Left colon (tissue), 2 donors: ENCODE results near the gene PIBF1. TPM values are rescaled to one million over a fixed set of nuclear protein-coding genes. Genes with fewer than 3 reads are reported as not detected.
"Not testable (repeated sequence)": the region's sequence is repeated elsewhere in the genome, so short reads cannot be mapped to it uniquely, and the experiment has no call there.

Experiments used
- ATAC-seq: fragments of 200-7000 bp; cut with Tn5 transposase; one replicate; pipeline ENCODE4 v1.9.1; 2020; ENCODE audit warnings: mild to moderate bottlenecking, moderate library complexity
- DNase-seq, 2 donors: peaks; one replicate each; pipeline ENCODE4 v3.0.0-alpha.2; 2020
- intact Hi-C, 2 donors: fragments of 100-400 bp; cut with DNase I in 1 of 2; cut with micrococcal nuclease in 1 of 2; formaldehyde crosslinking; loops; one replicate each; pipeline versions ENCODE4 v1.11.2 to v1.14.0; 2022; cut with DNase I, micrococcal nuclease
- total RNA-seq, 2 donors: library from RNA; stranded (reverse); fragmentation: NEBNext Ultra II Directional; extraction: Animal tissue kit (Norgen Biotek cat#: 25700); gene quantifications; one replicate each; pipeline ENCODE4 v1.2.1, GENCODE V29; 2021
- donor health status: DM: no; HTN: no; CAD: no.
- donor health status: DM: yes; HTN: yes; CAD: no.

PIBF1 gene
- total RNA-seq, 2 donors from 2014 or later = 17.3 to 19.1 TPM

DNA sequence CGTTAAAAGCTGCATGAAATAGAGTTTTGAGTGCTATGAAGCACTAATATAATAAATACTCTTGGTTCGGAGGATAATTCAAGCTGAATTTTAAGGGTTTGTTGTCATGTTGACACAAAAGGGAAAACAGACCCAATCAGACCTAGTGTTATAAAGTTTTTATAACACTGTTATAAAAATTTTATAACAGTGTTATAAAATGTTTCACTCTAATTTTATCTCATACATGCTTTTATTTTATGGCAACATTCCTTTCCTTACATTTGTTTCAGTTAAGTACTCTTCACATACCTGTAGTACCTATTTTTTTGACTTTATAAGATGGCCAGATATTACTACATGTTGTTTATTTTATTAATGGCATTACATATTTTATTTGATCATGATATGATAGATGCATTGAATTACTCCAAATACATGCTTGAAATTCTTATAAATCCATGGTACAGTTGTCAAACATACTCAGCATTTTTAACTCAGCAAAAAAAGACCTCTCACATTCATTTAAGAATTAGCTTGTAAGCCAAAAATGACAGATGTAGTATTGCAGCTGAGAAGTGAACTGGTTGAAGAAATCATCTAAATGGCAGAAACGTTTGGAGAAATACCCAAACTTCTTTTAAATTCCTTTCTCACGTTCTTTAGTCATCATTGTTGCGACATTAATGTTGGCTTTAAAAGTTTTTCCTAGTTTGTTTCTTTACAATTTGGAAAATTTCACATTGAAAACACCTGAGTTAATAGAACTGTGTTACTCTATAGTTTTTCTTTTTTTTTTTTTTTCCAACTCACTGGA is 104.5 kb downstream of the PIBF1 start:
- intact Hi-C loops = no loop called here
- DNase-seq = no peak
- peak; percentile 81 for ATAC-seq

DNA sequence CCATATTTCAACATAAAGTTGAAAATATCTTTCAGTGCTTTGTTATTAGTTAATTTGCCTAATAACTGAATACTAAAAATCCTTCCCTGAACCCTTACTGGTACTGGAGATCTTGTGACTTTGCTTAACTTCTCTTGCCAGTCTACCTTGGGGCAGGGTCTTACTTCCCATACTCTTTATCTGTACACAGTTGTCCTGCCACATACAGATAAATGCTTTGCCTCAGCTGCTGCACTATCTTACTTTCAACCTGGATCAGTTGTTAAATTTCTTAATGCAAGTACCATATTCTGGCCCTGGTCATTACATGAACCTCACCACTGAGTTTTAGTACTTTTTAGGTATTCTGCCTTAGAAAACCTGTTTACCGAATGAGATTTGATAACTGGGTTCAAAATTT is 107.6 kb downstream of the PIBF1 start:
- no peak for DNase-seq
- intact Hi-C loops = no loop called here
- ATAC-seq = no peak

DNA sequence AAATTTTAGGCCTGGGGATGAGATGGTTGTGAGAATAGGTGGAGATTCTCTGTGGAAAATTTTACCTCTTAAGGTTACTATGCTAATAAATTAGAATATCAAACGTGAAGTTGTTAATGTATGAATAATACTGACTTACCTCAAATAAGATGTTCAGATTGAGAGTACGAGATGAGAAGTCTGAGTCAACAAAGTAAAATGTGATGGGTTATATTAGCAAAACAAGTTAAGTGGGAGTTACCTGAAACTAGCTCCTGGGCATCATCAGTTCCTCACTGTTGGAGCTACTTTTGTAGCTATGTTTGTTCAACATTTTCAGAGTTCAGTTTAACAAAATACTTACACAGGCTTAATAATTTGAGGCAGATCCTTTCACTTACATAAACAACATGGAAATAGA is 108.6 kb downstream of the PIBF1 start:
- intact Hi-C loops = no loop called here
- ATAC-seq = no peak
- DNase-seq = no peak

DNA sequence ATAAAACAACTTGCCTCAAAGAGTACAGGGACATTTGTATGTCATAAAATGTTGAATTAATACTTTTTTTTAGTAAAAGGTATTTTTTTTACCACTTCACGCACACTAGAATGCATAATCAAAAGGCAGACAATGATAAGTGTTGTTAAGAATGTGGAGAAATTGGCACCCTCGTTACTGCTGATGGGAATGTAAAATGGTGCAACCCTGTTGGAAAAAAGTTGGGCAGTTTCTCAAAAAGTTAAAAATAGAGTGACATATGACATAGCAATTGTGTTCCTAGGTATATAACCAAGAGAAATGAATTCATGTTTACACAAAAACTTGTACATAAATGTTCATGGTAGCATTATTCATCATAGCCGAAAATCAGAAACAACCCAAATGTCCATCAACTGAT is 109.5 kb downstream of the PIBF1 start:
- DNase-seq = no peak

DNA sequence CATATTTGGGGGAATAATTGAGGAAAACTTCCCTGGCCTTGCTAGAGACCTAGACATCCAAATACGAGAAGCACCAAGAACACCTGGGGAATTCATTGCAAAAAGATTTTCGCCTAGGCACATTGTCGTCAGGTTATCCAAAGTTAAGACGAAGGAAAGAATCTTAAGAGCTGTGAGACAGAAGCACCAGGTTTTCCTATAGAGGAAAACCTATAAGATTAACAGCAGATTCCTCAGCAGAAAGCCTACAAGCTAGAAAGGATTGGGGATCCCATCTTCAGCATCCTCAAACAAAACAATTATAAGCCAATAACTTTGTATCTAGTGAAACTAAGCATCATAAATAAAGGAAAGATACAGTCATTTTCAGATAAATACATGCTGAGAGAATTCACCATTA is 114.9 kb downstream of the PIBF1 start:
- DNase-seq (no peak), ATAC-seq (no peak)
- intact Hi-C loops = no loop called here

More for the DNA sequence above, 109.5 kb downstream of the PIBF1 start:
- ATAC-seq = no peak
- intact Hi-C loops = no loop called here

DNA sequence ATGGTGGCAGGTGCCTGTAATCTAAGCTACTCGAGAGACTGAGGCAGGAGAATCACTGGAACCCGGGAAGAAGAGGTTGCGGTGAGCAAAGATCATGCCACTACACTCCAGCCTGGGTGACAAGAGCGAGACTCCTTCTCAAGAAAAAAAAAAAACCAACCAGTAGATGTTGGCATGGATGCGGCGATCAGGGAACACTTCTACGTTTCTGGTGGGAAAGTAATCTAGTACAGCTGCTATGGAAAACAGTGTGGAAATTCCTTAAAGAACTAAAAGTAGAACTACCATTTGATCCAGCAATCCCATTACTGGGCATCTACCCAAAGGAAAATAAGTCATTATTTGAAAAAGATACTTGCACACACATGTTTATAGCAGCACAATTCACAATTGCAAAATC is 119.6 kb downstream of the PIBF1 start:
- intact Hi-C loops, ATAC-seq, DNase-seq: not testable (repeated sequence)

DNA sequence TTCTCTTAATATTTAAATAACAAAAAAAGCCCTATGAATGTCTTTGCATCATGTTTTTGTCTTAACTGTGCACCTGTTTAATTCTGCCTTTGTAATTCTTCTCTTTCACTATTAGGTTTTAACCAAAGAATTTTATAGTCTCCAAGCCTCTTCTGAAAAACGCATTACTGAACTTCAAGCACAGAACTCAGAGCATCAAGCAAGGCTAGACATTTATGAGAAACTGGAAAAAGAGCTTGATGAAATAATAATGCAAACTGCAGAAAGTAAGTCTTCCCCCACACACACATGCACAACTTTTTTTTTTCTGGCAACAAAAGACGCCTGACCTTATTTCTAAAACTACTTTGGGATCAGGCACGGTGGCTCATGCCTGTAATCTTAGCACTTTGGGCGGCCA is 126.5 kb downstream of the PIBF1 start:
- intact Hi-C loops = no loop called here
- no peak for ATAC-seq
- no peak for DNase-seq

DNA sequence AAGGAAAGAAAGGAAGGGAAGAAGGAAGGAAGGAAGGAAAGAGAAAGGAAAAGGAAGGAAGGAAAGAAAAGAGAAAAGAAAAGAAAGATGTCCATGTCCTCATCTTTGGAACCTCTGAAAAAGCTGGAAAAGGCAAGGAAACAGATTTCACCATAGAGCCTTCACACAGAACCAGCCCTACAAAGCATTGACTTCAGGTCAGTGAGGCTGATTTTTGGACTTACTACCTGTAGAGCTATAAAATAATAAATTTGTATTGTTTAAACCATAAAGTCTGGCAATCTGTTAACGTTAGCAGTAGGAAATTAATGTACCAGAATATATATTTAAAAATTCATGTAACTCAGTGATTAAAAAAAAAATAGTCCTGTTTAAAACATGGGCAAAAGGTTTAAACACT is 130.0 kb downstream of the PIBF1 start:
- DNase-seq (no peak), ATAC-seq (peak; percentile 98)
- intact Hi-C loops = no loop called here

DNA sequence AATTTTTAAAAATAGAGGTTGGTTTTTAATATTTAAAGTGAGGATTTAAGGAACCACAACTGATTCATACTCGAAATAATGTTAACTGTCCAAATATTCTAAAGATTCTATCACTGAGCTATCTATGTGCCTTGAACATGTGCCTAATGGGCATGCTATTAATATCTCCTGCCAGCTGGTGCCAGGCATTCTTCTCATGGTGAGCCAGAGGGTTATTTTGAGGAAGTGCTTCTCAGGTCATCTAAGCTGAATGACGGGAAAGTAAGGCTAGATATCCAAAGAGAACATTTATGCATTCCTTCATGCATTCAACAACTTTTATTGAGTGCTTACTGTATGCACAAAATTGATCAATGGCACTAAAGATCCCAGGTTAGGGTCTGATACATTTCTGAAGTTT is 138.2 kb downstream of the PIBF1 start:
- DNase-seq (no peak), ATAC-seq (no peak)
- intact Hi-C loops = no loop called here

DNA sequence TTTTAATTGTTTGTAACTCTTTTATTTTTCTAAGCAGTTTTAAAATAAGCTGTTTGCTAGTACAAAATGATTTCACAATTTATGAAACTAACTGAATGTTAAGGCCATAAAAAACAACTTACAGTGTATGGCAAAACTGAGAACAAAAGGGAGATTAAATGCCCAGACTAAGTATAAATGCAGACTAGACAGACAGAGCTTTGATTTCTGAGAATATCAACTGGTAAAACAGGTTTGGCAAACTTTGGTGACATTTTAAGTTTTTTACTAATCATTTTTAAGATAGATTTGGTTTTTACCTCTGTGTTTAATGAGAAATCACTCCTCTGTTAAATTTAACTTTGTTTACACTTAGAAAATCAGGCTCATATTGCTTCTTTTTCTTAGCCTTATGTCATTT is 149.4 kb downstream of the PIBF1 start:
- no peak for ATAC-seq
- DNase-seq = no peak
- intact Hi-C loops = no loop called here

DNA sequence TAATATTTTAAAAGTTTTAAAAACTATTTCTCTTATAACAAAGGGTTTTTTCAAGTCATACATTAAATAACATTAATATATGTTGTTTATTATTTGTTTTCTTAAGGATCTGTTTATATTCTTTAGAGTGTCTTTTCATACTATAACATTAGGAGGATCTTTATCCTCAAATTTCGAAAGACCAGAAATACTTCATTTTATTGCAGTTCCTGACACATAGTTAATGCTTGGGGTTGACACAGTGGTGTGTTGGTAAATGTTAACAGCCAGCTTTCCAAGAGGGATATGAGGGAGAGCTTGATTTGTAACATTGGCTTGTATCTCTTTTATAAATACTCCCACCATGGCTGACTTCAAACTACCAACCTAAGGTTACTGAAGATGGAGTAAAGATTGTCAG is 150.3 kb downstream of the PIBF1 start:
- DNase-seq (no peak), ATAC-seq (no peak)
- intact Hi-C loops = no loop called here

DNA sequence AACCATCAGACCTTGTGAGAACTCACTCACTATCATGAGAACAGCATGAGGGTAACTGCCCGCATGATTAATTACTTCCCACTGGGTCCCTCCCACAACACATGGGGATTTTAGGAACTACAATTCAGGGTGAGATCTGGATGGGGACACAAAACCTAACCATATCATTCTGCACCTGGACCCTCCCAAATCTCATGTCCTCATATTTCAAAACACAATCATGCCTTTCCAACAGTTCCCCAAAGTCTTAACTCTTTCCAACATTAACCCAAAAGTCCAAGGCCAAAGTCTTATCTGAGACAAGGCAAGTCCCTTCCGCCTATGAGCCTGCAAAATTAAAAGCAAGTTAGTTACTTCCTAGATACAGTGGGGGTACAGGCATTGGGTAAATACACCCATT is 164.3 kb downstream of the PIBF1 start:
- DNase-seq, intact Hi-C loops, ATAC-seq: not testable (repeated sequence)

DNA sequence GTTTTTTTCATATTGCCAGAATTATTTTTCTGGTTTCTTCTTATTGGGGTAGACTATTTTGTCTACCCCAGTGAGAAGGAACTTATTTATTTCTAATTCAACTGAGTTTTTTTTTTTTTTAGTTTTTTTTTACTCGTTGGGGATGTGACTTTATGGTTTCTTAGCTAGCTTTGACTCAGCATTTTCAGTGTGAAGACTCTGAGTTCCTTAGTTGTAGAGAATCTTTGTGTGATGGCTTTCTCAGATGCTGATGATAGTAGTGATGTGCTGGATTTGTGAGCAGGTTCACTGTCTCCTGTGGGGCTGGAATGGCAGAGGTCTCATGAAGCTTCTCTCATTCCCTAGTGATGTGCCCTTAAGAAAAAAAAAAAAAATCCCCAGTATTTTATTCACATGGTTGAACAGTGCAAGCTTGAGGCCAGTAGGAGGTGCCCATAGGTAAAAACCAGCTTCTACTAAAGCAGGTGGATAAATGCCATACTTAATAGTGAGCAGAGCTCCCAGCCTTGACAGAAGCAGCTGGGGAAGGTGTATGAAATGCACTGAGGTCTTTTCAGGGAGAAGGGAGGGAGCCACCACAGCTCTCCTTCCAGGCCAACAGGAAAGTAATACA is 170.7 kb downstream of the PIBF1 start:
- peak; percentile 70 for ATAC-seq
- no peak for DNase-seq
- intact Hi-C loops = no loop called here

DNA sequence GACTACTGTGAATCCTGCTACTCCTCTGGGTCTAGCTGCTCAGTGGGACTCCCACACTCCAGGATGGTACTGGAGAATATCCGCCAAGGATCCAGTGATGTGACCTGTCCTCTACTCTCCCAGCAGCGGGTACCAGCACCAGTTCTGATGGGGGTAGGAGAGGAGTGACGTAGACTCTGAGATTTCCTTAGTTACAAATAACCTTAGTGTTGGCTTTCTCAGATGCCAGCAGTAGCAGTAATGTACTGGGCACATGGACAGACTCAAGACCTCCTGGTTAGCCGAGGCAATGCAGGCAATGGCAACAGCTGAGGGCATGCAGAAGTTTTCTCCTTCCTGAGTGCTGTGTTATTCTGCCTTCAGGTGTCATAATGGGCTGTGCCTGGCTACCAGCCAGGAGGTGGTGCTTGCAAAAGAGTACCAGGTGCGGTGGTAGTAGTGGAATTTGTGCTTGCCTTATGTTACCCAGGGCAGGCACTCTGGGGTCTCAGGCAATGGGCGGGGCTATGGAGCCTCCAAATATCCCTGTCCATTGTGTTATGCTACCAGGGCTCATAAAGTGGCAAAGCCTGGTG is 171.5 kb downstream of the PIBF1 start:
- DNase-seq (peak; percentile 63 to 86), ATAC-seq (peak; percentile 94)
- intact Hi-C loops = no loop called here

DNA sequence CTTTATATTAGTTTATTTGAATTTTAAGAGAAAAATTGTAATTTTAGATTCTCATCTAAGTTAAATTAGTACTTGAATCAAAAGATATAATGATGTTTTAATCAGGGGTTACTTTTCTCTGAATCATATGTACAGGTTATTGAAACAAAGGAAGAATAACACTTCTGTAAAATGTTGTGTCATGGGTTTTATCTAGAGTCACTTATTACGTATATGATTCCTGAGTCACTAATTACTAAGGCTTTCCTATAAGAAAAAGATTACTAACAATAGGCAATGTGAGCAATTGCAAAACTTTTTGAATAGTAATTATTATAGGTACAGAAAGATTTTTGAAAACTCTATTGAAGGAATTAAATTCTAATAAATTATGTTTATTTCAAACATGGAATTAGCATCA is 177.7 kb downstream of the PIBF1 start:
- DNase-seq (no peak), ATAC-seq (peak; percentile 37)
- intact Hi-C loops = no loop called here

DNA sequence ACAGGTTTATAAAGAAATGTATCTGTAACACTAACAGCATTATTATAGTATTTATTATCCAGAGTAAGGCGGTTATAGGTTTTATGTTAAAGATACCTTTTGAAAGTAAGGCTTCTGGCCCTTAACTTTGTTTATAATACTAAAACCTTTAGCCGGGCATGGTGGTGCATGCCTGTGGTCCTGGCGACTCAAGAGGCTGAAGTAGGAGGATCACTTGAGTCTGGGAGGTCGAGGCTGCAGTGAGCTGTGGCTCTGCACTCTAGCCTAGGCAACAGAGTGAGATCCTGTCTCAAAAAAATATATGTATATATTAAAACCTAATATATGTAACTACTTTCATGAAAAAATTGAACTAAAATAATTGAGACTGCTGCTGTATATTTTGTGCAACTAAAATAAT is 178.2 kb downstream of the PIBF1 start:
- DNase-seq = no peak
- ATAC-seq = peak; percentile 32
- intact Hi-C loops = no loop called here

DNA sequence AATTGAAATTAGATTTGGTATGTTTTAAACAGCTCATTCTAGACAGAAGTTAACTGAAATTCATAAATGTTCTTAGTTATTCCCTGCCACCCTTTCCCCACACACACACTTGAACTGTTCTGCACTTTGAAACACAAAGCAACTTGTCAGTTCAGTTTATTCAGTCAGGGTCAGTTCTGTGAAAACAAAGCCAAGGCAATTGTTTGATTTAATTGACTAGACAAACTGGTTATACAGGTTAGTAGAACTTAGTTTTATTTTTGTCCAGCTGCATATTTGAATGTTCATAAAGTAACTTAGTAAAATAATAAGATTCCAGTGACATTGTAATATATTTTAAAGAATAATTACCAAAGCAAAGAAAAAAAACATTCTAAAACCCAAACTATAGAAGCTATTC is 178.6 kb downstream of the PIBF1 start:
- ATAC-seq (peak; percentile 95), DNase-seq (no peak)
- intact Hi-C loops = no loop called here

DNA sequence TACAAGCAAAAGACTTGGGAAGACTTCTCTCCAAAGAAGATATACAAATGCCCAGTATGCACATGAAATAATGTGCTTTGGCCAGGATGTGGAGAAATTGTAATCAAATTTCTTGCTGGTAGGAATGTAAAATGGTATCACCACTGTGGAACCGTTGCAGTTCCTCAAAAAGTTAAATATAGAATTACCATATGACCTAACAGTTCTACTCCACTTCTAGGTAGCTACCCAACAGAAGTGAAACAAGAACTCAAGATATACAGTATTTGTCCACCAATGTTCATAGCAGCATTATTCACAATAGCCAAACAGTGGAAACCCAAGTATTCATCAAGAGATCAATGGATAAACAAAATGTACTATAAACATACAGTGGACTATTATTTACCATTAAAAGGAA is 181.8 kb downstream of the PIBF1 start:
- ATAC-seq (no peak), DNase-seq (no peak)
- intact Hi-C loops = no loop called here

DNA sequence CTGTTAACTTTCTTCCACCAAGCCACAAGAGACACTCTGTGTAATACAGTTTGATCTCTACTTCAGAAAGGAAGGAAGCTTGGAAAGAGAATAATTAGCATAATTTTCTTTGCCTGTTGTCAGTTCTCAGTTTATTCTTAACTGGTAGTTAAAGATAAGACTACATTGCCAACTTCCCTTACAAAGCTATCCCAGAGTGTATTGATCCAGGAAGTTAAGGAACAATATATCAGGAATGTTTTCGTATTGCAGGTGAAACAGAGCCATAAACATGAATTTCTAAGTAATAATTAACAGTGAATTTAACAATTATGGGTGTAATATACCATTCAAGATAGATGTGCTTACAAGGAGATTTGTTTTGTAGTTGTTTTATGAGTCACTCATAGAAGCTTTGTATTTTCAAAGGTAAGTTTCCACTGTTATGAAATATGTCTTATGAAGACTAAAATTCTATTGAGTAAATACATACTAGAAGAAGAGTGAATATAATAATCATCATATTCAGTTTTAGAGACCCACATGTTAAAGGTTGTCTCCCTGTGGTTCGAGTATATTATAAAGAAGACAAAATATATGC is 188.5 kb downstream of the PIBF1 start:
- peak; percentile 86 for ATAC-seq

DNA sequence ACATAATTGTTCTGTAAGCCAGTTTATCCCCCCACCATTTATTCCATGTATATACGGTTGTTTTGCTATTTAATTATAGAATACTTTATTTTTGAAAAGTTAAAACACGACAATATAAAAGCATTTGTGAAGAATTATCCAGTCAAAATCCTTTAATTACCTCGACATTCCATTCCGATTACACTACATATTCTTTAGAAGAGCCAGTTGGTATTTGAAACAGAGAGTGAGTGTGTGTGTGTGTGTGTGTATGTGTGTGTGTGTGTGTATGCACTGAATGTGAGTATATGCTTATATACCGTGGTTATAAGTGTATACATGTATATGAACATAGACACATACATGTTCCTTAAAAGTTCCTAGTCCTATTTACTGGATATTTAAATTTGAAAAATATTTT is 189.0 kb downstream of the PIBF1 start:
- intact Hi-C loops = no loop called here
- peak; percentile 52 for ATAC-seq
- no peak for DNase-seq

More for the DNA sequence above, 188.5 kb downstream of the PIBF1 start:
- no peak for DNase-seq
- intact Hi-C loops = no loop called here
